Neural cell (in vitro differentiated cells): Measurements from ENCODE around the gene RSU1. TPM values are rescaled to one million over a fixed set of nuclear protein-coding genes. Genes with fewer than 3 reads are reported as not detected.

Experiments
- H2AFZ ChIP-seq: fragments of 200-600, 300-800 bp; sonication (generic), shearing (Covaris generic); 2 replicates; pipeline ENCODE4 v1.6.0; 2014; ENCODE audit warnings: low read depth, mild to moderate bottlenecking, antibody characterized with exemption, low read length, moderate library complexity
- H3F3A ChIP-seq: fragments of 200-600 bp; shearing (Covaris generic); 2 replicates; pipeline ENCODE4 v1.6.1; 2016; ENCODE audit warnings: mild to moderate bottlenecking, moderate library complexity, mixed read lengths, antibody characterized with exemption, low read length; ENCODE audit not compliant: insufficient read depth, poor library complexity, severe bottlenecking
- H3K27ac ChIP-seq: fragments of 200-600, 300-800 bp; sonication (generic), shearing (Covaris generic); 2 replicates; pipeline ENCODE4 v1.5.1; 2014; ENCODE audit warnings: mild to moderate bottlenecking, low read length, moderate library complexity
- H3K27me3 ChIP-seq: fragments of 300-800, 200-600 bp; sonication (generic), shearing (Covaris generic); 2 replicates; pipeline ENCODE4 v1.6.0; 2014; ENCODE audit warnings: mild to moderate bottlenecking, low read depth, low read length, moderate library complexity; ENCODE audit not compliant: insufficient read depth
- H3K36me3 ChIP-seq: fragments of 300-800, 200-600 bp; sonication (generic), shearing (Covaris generic); 2 replicates; pipeline ENCODE4 v1.5.1; 2014; ENCODE audit warnings: mild to moderate bottlenecking, antibody characterized with exemption, low read length, moderate library complexity; ENCODE audit not compliant: insufficient read depth
- H3K4me2 ChIP-seq: fragments of 300-800, 200-600 bp; sonication (generic), shearing (Covaris generic); 2 replicates; pipeline ENCODE4 v1.6.0; 2014; ENCODE audit warnings: mild to moderate bottlenecking, low read length
- H3K4me3 ChIP-seq: fragments of 300-800, 200-600 bp; sonication (generic), shearing (Covaris generic); 2 replicates; pipeline ENCODE4 v1.5.1; 2014; ENCODE audit warnings: mild to moderate bottlenecking, low read length, moderate library complexity
- H3K79me2 ChIP-seq: fragments of 200-600 bp; shearing (Covaris generic); replicated peaks from 2 replicates; pipeline ENCODE4 v1.6.0; 2014; ENCODE audit warnings: mild to moderate bottlenecking, low read length, moderate library complexity; ENCODE audit not compliant: insufficient read depth
- H3K9ac ChIP-seq: fragments of 300-800, 200-600 bp; sonication (generic), shearing (Covaris generic); 2 replicates; pipeline ENCODE4 v1.6.1; 2016; ENCODE audit warnings: mild to moderate bottlenecking, low read length, mixed read lengths
- H3K9me2 ChIP-seq: fragments of 200-600 bp; shearing (Covaris generic); 2 replicates; pipeline ENCODE4 v1.6.1; 2016; ENCODE audit warnings: mild to moderate bottlenecking, low read length, mixed read lengths; ENCODE audit not compliant: insufficient read depth
- H3K9me3 ChIP-seq: fragments of 200-600, 300-800 bp; sonication (generic), shearing (Covaris generic); 2 replicates; pipeline ENCODE4 v1.6.1; 2016; ENCODE audit warnings: mild to moderate bottlenecking, mixed run types, low read length, moderate library complexity, mixed read lengths
- H4K20me1 ChIP-seq: fragments of 200-600 bp; shearing (Covaris generic); 2 replicates; pipeline ENCODE4 v1.6.1; 2016; ENCODE audit warnings: mild to moderate bottlenecking, mixed run types; ENCODE audit not compliant: insufficient read depth
- CTCF ChIP-seq: fragments of 450-650 bp; IDR thresholded peaks from 2 replicates; pipeline ENCODE4 v1.5.1; 2014; ENCODE audit warnings: antibody characterized with exemption, mild to moderate bottlenecking, moderate library complexity; ENCODE audit not compliant: poor library complexity, severe bottlenecking
- EP300 ChIP-seq: fragments of 450-650 bp; conservative IDR thresholded peaks from 2 replicates; pipeline ENCODE4 v1.6.1; 2014; ENCODE audit warnings: antibody characterized with exemption, mild to moderate bottlenecking, moderate library complexity; ENCODE audit not compliant: poor library complexity, severe bottlenecking
- EZH2 ChIP-seq: fragments of 200-600, 300-800 bp; shearing (Covaris generic), sonication (generic); IDR thresholded peaks from 2 replicates; pipeline ENCODE4 v1.6.1; 2014; ENCODE audit warnings: antibody characterized with exemption, low read length, borderline replicate concordance, mild to moderate bottlenecking; ENCODE audit not compliant: insufficient read depth, poor library complexity, severe bottlenecking
- MXI1 ChIP-seq: fragments of 450-650 bp; conservative IDR thresholded peaks from 2 replicates; pipeline ENCODE4 v1.6.1; 2014; ENCODE audit warnings: antibody characterized with exemption, mild to moderate bottlenecking; ENCODE audit not compliant: poor library complexity, severe bottlenecking
- POLR2AphosphoS5 ChIP-seq: IDR thresholded peaks from 2 replicates; pipeline ENCODE4 v1.6.1; 2012
- RAD21 ChIP-seq: fragments of 450-650 bp; conservative IDR thresholded peaks from 2 replicates; pipeline ENCODE4 v1.6.1; 2014; ENCODE audit warnings: antibody characterized with exemption, mild to moderate bottlenecking, moderate library complexity
- REST ChIP-seq: IDR thresholded peaks from 2 replicates; pipeline ENCODE4 v1.6.1; 2012; ENCODE audit warnings: borderline replicate concordance
- SMC3 ChIP-seq: fragments of 450-650 bp; conservative IDR thresholded peaks from 2 replicates; pipeline ENCODE4 v1.6.1; 2014; ENCODE audit warnings: antibody characterized with exemption, mild to moderate bottlenecking, moderate library complexity; ENCODE audit not compliant: poor library complexity
- TAF1 ChIP-seq: IDR thresholded peaks from 2 replicates; pipeline ENCODE4 v1.6.1; 2012; ENCODE audit warnings: low read depth
- polyA plus RNA-seq: library from polyadenylated mRNA; depleted of rRNA; stranded (reverse); fragments of >200 nt; gene quantifications from 2 replicates; pipeline ENCODE4 v1.2.3, GENCODE V29; 2014

RSU1 gene
- polyA plus RNA-seq, 1 donor from 2014 or later = 18.7 TPM

GRCh38 chr10:16811292-16811691 lies 5.9 kb downstream of the RSU1 start:
- Histone ChIP-seq H3K9ac (no peak overlapping the region), H3F3A (no peaks in the 10 kb centered on the region), H3K4me2 (no peak overlapping the region), H3K4me3 (no peak overlapping the region), H2AFZ (no peak overlapping the region), H3K27me3 (no peaks in the 10 kb centered on the region), H4K20me1 (no peaks in the 10 kb centered on the region), H3K79me2 (peaks cover 5% of the 10 kb centered on the region), H3K9me3 (no peaks in the 10 kb centered on the region), H3K27ac (no peak overlapping the region), H3K36me3 (no peaks in the 10 kb centered on the region), H3K9me2 (no peaks in the 10 kb centered on the region)
- no peak for TF ChIP-seq CTCF
- TF ChIP-seq RAD21 = no peak
- TF ChIP-seq REST = no peak
- no peak for TF ChIP-seq SMC3
- no peak for TF ChIP-seq MXI1
- TF ChIP-seq POLR2AphosphoS5 = no peak
- no peak for TF ChIP-seq EZH2
- TF ChIP-seq EP300 = no peak
- TF ChIP-seq TAF1 = no peak

- no peaks in the 10 kb centered on the region for H3F3A ChIP-seq
- H3K36me3 ChIP-seq = no peaks in the 10 kb centered on the region
- H3K27ac ChIP-seq = no peak overlapping the region
- H3K9me3 ChIP-seq = no peaks in the 10 kb centered on the region
- no peaks in the 10 kb centered on the region for H4K20me1 ChIP-seq
- no peak overlapping the region for H3K4me3 ChIP-seq
- TF ChIP-seq RAD21 (no peak), MXI1 (no peak), POLR2AphosphoS5 (no peak), TAF1 (no peak), CTCF (no peak), SMC3 (no peak), REST (no peak), EZH2 (no peak), EP300 (no peak)
- no peak overlapping the region for H2AFZ ChIP-seq
- no peaks in the 10 kb centered on the region for H3K27me3 ChIP-seq
- peaks cover 5% of the 10 kb centered on the region for H3K79me2 ChIP-seq
- H3K9me2 ChIP-seq = no peaks in the 10 kb centered on the region
- no peak overlapping the region for H3K9ac ChIP-seq
- H3K4me2 ChIP-seq = no peak overlapping the region
Measured at GRCh38 chr10:16809074-16809718, 8.0 kb downstream of the RSU1 start.
